Stimulated activated CD8-positive, alpha-beta memory T cell treated with anti-CD3 and anti-CD28 coated beads, Interleukin-4, amount 100 ng/mL, for 24 hours (primary cell): ENCODE results near the gene ESRRG.

ENCODE experiments used
- DNase-seq: peaks from one replicate; pipeline ENCODE4 v3.0.0-alpha.2; 2020; ENCODE audit warnings: low read depth

The ESRRG gene

DNA sequence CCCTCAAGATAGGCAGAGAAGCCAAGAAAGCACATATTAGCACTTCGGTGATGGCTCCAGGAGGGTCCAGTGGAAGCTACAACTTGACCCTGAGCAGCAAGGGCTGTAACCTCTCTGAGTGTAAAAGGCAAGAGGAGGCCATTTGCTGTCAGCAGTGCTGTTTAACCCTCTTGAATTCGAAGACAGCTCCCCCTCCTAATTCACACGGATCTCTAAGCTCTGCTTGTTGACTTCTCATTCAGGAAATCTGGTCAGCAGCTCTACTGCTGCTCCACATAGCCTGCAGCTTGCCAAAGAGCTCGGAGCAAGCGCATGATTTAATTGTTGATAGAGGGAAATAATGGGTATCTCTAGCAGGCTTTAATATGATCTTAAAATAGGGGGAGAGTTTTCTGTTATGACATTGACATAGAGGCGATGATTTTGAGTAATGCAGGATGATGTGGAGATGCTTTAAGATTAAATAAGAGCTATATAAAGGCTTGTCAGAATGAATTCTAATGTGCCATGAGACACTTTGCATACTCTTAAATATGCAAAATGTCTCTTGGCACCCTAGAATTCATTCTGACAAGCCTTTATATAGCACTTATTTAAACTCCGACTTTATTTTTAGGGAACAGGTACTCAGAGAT lies 220.6 kb downstream of the ESRRG start:
- no peak for DNase-seq

DNA sequence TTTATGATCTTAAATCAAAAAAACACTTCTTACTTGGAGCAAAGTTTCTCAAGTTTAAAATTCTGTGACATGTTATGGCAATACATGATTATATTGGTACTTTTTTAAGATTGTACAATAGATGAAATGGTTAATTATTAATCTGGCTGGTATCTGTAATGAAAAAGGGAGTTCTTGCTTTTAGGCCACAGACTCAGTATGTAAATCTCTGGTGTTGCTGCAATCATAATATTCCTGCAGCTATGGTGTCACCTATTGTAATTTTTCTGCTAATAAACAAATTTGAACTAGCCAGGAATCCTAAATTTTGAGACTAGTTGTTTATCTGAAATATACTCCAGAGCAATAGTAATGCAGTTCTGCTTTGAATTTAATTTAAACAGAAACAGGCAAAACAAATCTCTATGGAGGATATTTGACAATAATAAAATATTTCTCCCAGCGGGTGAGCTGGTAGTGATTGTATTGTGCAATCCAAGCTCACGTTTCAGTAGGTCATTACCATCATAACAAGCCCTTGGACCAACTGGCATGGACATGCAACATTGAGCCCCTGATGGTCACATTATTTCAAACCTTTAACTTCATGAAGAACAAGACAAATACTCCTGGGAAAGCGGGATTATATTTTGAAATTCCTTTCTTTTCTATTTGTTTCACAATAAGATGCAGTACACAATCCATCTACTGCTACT lies 222.8 kb downstream of the ESRRG start:
- no peak for DNase-seq

DNA sequence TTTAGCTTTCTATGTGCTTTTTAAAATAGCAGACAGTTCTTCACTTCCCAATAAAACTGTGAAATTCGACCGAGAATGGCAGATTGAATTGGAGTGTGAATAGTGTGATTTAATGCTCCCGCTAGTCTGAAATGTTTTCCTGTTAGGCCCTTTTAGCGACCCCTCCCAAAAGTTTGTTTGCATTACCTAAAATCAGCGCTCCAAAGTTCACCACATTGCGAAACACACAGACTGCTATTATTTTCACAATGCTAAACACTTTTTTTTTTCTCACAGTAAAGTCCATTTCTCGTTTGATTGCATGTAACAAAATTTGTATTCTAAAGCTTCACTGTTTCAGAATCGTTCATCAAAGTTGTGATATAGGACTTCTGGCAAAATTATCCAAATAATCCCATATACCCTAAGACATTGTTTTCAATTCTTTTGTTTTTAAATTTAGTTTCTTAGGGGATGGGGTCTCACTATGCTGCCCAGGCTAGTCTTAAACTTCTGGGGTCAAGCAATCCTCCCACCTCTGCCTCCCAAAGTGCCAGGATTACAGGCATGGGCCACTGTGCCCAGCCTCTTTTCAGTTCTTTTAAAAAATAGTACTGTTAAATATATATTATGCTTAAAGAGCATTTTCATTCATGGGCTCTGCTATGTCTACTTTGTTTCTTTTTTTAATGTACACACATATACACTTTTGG lies 223.5 kb downstream of the ESRRG start:
- no peak for DNase-seq

DNA sequence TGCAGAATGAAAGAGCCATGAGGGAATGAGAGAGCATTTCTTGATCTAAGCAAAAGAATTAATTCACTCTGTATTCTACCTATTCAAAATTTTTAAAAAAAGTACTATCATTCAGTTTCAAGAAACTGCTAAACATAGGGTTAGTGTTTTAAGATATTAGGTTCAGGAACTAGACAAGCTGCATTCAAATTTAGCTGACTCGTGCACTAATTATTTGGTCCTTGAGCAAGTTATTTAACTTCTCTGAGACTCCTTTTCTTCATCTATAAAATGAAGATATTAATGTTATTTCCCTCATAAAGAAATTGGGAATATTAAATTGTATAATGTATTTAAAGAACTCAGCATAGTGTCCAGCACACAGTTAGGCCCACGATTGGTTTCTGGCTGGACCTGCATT lies 225.0 kb downstream of the ESRRG start:
- DNase-seq, result no peak

DNA sequence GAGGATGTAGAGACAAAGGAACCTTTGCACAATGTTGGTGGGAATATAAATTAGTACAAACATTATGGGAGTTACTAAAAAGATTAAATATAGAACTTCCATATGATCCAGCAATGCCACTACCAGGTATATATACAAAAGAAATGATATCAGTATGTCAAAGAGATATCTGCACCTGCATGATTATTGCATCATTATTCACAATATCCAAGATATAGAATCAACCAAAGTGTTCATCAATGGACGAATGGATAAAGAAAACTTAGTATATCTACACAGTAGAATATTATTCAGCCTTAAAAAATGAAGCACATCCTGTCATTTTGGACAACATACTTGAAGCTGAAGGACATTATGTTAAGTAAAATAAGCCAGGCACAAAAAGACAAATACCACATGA lies 238.2 kb downstream of the ESRRG start:
- DNase-seq, result no peak

DNA sequence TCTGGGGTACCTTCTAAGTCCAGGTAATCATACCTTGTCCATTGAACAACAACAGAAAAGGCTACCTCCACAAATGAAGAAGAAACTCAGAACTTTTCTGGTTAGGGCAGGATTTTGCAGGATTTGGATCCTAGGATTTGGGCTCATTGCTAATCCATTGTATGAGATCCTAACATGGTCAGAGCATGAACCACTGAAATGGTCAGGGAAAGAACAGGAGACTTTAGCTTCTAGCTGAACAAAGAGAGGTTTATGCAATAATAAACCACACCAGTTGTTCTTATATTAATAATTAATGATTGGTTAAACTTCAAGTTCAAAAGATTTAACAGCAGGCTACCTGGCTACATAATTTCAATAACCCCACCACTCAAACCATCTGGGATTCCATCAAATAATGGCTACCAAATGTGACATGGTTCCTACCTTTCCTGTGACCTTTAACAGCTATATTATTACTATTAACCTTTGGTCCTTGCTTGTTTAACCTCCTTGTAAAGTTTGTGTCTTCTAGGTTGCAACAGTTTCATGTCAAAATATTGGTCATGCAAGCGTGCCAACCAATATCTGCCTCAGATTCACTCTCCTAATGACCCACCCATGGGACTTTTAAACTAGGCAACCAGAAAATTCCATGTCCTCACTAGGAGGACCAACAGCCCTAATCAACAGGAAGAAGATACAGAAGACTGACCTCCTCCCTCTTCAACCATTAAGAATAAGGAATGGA lies 239.4 kb downstream of the ESRRG start:
- DNase-seq, result no peak

DNA sequence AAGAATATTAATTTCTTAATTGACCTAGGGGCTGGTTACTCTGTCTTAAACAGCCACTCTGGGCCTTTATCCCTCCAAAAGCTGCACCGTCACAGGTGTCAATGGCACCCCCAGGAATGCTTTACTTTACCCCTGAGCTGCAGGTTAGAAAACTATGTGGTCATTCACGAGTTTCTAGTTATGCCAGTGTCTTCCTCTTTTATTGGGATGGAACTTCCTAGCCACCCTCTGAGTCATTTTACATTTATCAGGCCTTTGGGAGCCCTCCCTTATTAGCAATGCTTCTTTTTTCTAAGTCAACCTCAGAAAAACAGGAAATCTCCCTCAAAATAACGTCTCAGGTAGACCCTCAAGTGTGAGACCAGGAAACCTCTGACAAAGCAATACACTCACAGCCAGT lies 240.6 kb downstream of the ESRRG start:
- DNase-seq, result no peak

DNA sequence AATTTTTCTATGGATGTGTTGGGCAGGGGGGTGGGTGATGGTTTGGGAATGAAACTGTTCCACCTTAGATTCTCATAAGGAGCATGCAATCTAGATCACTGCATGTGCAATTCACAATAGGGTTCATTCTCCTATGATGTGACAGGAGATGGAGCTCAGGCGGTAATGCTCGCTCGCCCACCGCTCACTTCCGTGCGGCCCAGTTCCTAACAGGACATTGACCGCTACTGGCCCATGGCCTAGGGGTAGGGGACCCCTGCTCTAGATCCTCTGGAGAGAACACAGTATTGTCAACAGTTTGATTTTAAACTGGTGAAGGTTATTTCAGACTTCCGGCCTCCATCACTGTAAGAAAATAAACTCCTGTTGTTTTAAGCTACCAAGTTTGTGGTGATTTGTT lies 245.0 kb downstream of the ESRRG start:
- DNase-seq, result no peak

DNA sequence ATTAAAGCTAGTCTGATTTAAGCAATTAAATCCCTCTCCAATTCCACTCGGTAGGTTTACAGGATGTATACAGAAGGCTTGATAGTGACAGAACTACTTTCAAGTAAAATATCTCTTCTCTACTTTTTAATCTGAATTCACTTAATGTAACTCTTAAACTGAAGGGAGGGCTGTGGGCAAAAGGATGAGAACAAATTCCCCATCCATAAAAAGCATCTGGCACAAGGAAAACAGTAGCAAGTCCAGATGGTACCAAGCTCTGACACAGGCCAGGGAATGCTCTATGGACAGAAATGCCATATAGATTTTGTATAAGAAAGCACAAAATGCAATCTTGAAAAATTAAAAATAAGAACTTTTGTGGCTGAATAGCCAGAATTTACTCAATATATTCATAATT lies 246.9 kb downstream of the ESRRG start:
- no peak for DNase-seq

DNA sequence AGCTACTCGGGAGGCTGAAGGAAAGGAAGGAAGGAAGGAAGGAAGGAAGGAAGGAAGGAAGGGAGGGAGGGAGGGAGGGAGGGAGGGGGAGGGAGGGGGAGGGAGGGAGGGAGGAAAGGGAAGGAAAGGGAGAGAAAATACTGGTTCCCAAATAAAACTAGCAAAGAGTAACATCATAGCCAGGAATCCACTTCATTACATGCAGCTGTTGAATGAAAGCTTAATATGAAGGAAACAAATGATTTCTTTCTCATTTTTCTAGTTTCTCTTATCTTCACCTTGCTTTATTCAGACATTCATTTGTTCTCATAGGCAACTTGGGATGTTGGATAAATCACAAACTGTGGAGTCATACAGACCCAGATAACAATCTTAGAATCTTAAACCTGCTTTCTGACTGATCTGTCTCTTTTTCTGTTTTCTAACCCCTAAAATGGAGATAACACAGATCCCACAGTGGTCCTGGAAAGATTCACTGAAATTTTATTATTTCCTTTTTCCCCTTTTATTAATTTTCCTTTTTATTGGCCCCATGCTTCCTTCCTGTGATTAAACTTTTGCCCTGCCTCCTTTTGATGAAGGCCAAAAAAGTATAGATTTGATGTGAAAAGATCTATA lies 247.5 kb downstream of the ESRRG start:
- DNase-seq, result no peak

DNA sequence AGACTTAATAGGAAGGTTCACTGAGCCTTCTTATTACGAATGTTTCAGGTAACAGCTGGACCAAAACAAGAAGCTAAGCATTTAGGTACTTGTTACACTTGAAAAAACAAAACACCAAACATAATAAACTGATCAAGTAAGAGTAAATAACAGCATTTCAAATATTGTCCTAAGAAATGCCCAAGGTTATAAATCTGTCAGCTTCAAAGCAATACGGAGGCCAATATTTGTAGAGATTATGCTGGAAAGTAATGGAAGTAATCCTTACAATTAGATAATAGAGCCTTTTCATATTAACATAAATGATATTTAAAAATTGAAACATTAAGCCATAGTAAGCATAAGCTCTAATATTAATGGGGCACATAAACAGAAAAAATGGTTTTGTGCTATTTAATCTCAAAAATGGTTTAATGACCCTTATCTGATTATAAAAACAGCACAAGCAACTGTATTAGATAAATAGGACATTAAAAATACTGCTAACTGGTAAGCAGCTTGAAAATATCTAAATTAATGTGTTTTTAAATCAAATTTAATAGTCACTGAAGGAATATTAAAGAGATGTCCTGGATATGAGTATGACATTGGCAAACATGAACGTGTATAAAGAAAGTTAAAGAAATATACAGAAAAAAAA lies 256.9 kb downstream of the ESRRG start:
- no peak for DNase-seq

DNA sequence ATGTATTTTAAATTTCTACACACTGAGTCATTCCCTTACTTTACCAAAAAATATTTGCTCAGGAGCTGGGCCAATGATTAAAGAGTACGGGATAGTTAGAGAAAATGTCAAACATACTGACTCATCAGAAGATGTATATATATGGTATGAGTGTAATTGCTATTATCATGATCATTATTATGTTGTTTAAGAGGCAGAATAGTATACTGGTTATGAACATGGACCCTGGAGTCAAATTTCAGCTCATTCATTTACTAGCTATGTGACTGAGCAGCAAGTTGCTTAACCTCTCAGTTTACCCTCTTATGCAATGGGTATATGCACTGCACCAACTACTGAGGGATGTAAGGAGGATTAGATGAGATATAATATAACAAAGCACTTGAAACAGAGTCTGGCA lies 258.7 kb downstream of the ESRRG start:
- no peak for DNase-seq

DNA sequence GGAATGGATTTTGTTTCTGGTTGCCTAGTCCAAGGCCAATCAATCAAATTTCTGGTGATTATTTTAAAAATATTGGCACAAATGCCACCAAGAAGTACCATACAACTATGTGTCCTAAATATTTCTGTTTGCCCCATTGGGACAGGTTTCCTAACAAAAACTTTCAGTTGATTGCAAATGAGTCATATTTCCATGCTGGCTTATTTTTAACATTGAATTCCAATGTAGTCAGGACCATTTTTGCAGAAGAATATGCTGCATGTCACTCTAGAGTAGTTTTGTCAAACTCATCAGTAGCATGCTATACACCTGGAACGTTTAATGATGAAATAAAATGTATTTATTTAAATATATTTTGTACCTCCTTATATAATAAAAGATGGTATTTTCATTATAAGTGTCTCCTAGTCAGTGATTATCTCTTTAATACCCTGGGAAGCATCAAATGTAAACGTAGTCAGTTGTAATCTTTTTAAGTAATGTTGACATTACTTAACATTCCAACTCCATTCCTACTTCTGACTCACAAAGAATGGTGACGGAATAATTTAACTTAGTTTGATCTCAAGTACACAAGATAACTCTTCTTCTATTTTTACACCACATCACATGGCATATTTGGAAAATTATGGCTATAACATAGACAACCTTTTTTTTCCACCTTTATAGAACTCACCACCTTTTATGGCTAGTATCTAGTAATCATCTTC lies 261.0 kb downstream of the ESRRG start:
- DNase-seq, result no peak

DNA sequence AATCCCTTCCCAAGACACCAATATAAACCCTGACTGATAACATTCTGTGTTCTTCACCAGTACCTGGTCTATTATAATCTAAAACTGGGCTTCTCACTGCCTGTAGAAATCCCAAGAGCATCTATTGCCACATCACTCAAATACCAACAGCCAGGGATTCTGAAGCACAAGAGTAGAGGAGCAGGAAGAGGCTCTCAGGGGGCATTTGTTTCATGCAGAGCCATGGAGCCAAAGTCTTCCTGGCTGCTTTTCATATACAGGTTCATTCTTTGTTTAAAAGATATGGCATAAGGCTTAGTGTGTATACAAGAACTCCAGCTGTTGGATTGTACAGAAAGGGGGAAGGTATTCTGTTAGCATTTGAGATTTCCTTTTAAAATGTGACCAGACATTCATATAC lies 261.8 kb downstream of the ESRRG start:
- no peak for DNase-seq

DNA sequence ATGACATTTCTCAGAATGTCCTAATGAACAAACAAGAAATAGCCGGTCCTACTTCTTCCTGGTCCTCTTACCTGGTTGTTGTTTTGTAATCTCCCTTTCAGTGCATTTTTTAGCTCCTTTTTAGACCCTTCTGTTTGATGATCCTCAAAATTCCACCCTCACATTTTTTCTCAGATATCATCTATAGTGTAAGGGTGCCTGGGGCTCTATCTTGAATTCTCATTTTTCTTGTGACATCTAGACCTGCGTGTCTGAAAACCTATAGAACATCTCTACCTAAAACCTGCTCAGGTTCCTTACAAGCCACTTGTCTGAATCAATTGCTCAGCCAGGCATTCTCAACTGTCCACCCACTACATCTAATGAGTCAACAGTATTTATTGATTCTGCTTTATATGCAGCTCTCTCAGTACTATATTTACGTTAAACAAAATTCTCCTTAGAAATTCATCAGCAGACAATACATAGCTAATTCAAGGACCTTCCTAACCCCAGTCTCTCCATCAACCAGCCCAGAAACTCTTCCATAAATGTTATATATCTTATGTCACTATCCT lies 263.5 kb downstream of the ESRRG start:
- no peak for DNase-seq

DNA sequence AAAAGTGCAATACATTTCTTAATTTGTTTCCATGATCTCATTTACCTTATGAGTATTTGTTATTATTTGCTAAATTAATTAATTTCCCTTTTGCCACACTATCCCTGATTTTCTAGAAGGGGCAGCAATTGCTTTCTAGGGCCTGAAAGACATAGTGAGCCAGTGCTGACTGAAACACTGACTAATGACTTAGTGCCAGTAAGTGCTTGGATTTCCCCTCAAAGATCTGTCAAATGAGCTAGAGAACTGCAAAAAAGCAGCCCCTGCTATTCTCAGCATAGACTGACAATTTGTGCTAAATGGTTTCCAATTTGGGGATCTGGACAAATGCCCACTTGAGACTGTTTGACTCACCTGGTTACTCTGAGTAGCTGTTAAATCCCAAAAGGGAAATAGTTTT lies 264.4 kb downstream of the ESRRG start:
- no peak for DNase-seq

DNA sequence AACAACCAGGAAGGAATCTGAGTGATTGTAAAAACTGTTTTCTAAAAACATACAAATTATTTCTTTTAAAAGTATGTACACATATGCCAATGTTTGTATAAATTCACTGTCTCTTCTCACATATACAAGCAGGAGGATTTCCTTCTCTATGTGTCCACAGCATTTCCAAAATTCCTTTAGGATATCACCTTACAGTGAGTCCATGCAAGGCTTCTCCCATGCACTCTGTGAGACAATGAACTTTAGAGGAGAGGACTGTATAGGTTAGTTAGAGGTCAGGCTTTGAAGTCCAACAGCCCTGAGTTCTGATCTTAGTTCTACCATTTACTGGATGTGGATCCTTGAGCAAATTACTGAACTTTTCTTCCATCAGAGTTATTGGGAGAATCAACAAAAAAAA lies 265.9 kb downstream of the ESRRG start:
- DNase-seq, result no peak

DNA sequence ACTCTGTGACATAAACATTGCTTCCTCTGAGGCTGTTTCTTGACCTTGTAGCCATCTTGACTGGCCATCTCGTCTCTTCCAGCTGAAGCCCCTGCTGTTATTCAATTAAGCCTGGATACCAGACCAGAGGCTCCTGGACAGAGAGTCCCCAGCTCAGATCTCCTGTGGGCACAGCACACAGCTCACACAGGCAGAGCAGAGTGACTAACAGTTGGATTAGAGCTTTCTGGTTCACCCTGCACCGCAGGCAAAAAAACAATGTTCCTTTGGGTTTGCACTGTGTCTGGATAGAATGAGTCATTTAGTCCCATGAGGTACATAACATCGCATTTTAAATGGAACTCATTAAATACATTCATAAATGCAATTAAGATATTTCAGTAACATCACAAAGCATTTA lies 266.5 kb downstream of the ESRRG start:
- DNase-seq, result no peak

DNA sequence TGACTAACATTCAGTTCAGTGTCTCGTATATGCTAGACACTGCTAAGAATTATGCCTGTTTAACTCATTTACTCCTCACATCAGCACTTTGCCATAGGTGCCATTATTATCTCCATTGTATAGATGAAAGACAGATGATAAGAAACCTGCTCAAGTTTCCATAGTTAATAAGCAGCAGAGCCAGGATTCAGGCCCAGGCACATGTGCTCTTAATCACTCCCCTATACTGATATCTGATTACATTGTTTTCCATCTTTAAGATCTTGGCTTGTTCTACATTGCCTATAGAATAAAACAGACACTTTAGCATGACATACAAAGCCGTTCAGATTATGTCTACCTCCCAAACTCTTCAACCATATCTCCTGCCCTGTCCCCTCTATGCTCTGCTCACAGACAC lies 269.5 kb downstream of the ESRRG start:
- DNase-seq, result no peak
